GM06990 (cell line): ENCODE results near the gene LDB1.

Source experiments
- DNase-seq: peaks from one replicate; pipeline ENCODE4 v3.0.0-alpha.2; 2011; ENCODE audit not compliant: insufficient read length; ENCODE audit errors: extremely low read depth
- H3K27me3 ChIP-seq: replicated peaks from 2 replicates; pipeline ENCODE4 v1.6.0; 2011; ENCODE audit warnings: low read length; ENCODE audit not compliant: control insufficient read depth, insufficient read depth
- H3K36me3 ChIP-seq: 2 replicates; pipeline ENCODE4 v1.5.1; 2011; ENCODE audit warnings: low read length; ENCODE audit not compliant: control insufficient read depth, insufficient read depth
- H3K4me3 ChIP-seq: replicated peaks from 2 replicates; pipeline ENCODE4 v1.5.1; 2011; ENCODE audit warnings: low read depth, mild to moderate bottlenecking, control low read depth, low read length
- CTCF ChIP-seq: IDR thresholded peaks from 2 replicates; pipeline ENCODE4 v1.5.1; 2011; ENCODE audit warnings: low read length, control low read depth, mild to moderate bottlenecking, inconsistent platforms; ENCODE audit not compliant: insufficient read depth, poor library complexity, severe bottlenecking

Gene LDB1

GRCh38 chr10:102083541-102083940 is 36.6 kb downstream of the LDB1 start:
- no peak for DNase-seq
- H3K27me3 ChIP-seq = no peaks in the 10 kb centered on the region
- TF ChIP-seq CTCF = no peak
- no peak overlapping the region for H3K4me3 ChIP-seq
- no peaks in the 10 kb centered on the region for H3K36me3 ChIP-seq

- DNase-seq = no peak
- Histone ChIP-seq H3K4me3 (no peak overlapping the region), H3K27me3 (no peaks in the 10 kb centered on the region), H3K36me3 (peaks cover 5% of the 10 kb centered on the region)
- peak; percentile 95 for TF ChIP-seq CTCF
Measured at GRCh38 chr10:102072673-102073527, 47.3 kb downstream of the LDB1 start.

GRCh38 chr10:102069071-102069470 is 51.1 kb downstream of the LDB1 start:
- DNase-seq = no peak
- no peak overlapping the region for H3K4me3 ChIP-seq
- TF ChIP-seq CTCF = no peak

GRCh38 chr10:102068216-102068615 is 52.0 kb downstream of the LDB1 start:
- DNase-seq = no peak

More at GRCh38 chr10:102069071-102069470, 51.1 kb downstream of the LDB1 start:
- peaks cover 12% of the 10 kb centered on the region for H3K36me3 ChIP-seq
- no peaks in the 10 kb centered on the region for H3K27me3 ChIP-seq

GRCh38 chr10:102067091-102067916 is 52.9 kb downstream of the LDB1 start:
- no peak overlapping the region for H3K4me3 ChIP-seq
- H3K36me3 ChIP-seq = peaks cover 12% of the 10 kb centered on the region
- DNase-seq = no peak
- no peak for TF ChIP-seq CTCF
- H3K27me3 ChIP-seq = no peaks in the 10 kb centered on the region

More at GRCh38 chr10:102068216-102068615, 52.0 kb downstream of the LDB1 start:
- Histone ChIP-seq H3K4me3 (no peak overlapping the region), H3K36me3 (peaks cover 12% of the 10 kb centered on the region), H3K27me3 (no peaks in the 10 kb centered on the region)
- no peak for TF ChIP-seq CTCF
